Activated naive CD8-positive, alpha-beta T cell treated with anti-CD3 and anti-CD28 coated beads, Interleukin-2, amount 50 U/mL, for 16 hours (primary cell): ENCODE data around the gene SCUBE1.

ENCODE experiments used
- DNase-seq: peaks from one replicate; pipeline ENCODE4 v3.0.0-alpha.2; 2020; ENCODE audit warnings: low read depth, low spot score

The SCUBE1 gene

DNA sequence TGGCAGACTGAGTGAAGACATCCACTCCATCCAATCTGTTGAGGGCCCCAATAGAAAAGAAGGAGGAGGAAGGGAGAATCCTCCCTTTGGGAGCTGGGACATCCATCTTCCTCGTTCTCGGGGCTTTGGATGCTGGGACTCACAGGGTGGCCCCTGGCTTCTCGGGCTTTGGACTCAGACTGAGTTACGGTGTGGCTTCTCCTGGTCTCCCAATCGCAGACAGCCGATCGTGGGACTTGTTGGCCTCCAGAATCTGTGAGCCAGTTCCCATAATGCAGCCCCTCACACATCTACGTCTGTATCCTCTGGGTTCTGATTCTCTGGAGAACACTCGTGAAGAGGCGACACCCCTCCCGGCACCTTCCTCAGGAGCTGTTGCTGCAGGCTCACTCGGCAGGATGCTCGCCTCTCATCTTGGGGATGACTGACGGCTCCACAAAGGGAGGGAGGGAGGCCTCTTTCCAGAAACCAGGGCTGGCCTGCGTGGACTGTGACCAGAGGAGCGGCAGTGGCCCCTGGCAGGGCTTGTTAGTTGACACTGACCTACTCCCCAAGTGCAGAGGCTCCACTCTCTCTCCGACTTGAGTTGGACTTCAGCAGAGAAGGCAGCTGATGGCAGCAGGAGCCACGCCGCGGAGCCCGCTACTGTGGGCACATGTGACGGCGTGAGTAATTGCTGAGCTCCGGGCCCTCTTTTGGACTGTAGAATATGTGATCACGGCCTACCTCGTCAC lies 141.5 kb downstream of the SCUBE1 start:
- no peak for DNase-seq

DNA sequence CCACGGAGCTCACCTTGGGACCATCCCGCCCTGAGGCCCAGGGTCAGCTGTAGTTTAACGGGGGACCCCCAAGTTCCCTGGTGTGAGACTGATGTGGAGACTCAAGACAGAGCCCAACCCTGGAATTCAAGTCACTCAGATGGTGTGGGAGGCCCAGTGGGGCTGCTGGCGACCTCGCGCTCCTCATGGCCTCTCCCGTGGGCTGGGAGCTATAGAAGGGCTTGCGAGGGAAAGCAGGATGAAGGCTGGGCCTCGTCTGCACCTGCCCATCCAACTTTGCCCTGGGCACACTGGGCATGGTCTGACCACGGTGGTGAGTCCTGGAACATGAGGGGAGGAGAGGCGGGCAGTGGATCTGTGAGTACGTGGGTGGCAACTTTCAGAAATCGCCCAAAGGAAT lies 142.6 kb downstream of the SCUBE1 start:
- no peak for DNase-seq

DNA sequence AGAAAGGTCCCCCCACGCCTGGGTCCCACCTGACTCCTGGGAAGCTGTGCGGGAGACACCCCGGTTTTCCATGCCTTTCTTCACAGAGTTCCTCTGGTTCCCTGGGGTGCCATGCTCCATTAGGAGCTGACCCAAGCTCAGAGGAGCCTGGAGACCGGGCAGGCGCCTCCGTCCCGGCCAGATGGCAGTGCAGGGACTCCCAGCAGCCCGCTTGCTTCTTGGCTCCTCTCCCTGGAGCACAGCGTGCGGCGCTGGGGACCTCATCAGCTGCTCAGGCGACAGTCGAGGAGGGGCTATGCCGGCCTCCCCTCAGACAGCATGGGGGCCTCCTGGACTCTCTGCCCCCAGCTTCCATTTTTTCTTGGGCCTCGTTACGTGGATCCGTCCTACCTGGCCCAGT lies 143.1 kb downstream of the SCUBE1 start:
- DNase-seq = no peak

DNA sequence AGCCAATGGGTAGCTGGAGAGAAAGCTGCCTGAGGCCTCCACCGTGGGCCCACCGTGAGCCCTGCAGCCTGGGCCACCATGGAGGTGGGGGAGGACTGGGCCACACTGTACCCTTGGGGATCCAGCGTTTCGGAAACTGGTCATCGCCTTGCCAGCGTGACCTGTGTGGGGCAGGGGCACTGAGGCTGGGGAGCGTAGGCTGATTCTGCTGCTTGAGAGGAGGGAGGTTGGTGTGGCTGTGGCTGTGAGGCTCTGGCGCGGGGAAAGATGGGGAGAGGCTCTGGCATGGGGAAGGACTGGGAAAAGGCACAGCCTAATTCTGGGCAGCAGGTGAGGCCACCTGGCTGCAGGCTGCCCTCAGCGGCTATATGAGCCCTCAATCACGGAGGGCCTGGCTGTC lies 143.6 kb downstream of the SCUBE1 start:
- no peak for DNase-seq

DNA sequence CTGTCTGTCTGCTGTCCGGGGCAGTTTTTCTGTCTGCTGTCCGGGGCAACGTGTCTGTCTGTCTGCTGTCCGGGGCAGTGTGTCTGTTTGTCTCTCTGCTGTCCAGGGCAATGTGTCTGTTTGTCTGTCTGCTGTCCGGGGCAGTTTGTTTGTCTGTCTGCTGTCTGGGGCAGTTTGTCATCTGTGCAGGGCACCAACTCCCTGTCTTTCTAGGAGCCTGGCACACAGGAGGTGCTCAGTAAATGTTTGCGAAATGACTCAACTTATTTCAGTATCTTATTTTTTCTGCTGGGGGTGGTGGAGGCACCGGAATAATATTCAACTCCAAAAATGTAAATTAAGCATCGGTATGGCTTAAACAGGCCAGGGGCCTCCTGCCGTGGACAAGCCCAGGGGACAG lies 144.2 kb downstream of the SCUBE1 start:
- no peak for DNase-seq

DNA sequence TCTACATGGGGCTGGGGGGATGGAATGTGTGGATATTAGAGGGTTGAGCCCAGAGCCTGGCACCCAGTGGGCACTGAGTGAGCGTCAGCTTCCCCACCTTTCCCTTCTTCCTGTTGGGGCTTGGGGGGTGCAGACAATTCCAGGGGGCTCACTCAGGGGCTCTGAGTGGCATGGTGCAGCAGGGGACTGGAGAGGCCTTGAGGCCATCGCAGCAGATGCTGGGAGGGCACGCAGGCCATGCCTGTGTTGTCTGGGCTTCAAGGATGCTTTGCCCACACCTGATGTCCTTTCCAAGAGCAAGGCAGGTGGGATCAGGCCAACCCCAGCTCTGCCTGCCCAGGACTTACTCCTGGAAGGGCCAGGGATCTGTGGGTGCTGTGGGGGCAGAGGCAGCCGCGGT lies 145.0 kb downstream of the SCUBE1 start:
- no peak for DNase-seq

DNA sequence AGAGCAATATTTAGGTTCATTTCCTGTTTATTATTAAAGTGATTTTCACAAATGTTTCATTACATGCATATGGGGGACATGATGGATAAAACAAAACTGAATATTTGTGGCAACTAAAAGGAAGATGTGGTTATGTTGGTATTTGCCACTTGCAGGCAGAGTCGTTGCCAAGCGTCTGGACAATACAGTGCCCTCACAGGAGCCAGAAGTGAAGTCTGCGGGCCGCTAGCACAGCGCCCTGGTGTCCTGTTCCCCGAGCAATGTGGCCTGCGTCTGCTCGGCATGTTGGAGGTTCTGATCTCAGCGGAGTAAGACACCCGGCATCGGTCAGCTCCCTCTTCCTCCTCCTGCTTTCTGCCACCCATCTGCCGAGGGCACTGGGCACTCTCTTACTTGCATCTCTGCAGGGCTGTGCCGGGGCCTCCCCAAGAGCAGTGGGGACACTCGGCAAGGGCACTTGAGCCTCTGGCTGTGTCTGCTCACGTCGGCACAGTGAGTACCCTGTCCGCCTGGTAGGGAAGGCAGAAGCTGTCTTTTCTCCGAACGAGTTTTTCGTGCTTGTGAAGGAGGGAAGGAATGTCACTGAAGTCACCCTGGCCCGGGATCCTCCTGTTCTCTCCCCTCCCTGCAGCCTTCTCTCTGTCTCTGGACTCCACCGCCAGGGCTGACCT lies 145.8 kb downstream of the SCUBE1 start:
- no peak for DNase-seq

DNA sequence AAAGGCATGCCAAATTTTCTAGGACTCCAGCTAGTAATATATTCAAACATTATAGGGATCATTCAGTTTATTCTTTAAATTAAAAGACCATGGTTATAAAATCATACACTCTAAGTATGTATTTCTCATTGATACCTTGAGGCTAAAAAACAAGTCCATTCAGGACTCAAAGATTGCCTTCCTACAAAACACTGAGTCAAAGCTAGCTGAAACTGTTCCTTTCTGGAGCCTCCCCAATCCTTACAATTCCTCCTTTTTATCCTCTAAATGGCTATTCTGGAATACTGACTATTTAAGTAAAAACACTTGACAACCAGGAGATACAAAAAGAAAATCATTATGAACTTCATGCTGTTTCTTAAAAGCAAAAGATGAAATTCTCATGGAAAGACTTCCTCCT lies 151.3 kb downstream of the SCUBE1 start:
- no peak for DNase-seq

DNA sequence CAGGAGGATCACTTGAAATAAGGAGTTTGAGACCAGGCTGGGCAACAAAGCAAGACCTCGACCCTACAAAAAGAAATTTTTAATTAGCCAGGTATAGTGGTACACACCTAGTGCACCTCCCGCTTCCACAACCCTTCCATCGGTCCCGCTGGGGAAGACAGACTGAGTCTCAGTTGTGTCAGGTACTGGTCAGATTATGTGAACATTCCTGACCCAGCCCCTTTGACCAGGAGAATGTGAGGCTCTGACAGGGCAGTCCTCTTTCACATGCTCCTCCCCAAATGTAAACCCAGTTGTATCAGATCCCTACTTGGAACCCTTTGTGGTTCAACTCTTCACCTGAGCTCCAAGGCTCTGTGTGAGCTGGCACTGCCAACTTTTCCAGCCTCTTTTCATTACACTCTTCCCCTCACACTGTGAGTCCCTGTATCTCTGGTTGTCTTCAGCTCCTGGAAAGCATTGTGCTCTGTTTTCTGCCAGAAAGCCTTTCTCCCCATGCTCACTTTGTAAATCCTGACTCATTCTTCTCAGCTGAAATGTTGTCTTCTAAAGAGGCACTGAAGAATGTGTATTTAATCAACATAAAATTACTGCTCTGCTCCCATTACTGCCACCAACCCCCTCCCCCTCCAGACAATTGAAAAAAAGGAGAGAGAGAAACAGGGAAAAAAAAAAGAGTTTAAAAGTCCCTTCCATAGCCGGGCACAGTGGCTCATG lies 154.2 kb downstream of the SCUBE1 start:
- DNase-seq = no peak

DNA sequence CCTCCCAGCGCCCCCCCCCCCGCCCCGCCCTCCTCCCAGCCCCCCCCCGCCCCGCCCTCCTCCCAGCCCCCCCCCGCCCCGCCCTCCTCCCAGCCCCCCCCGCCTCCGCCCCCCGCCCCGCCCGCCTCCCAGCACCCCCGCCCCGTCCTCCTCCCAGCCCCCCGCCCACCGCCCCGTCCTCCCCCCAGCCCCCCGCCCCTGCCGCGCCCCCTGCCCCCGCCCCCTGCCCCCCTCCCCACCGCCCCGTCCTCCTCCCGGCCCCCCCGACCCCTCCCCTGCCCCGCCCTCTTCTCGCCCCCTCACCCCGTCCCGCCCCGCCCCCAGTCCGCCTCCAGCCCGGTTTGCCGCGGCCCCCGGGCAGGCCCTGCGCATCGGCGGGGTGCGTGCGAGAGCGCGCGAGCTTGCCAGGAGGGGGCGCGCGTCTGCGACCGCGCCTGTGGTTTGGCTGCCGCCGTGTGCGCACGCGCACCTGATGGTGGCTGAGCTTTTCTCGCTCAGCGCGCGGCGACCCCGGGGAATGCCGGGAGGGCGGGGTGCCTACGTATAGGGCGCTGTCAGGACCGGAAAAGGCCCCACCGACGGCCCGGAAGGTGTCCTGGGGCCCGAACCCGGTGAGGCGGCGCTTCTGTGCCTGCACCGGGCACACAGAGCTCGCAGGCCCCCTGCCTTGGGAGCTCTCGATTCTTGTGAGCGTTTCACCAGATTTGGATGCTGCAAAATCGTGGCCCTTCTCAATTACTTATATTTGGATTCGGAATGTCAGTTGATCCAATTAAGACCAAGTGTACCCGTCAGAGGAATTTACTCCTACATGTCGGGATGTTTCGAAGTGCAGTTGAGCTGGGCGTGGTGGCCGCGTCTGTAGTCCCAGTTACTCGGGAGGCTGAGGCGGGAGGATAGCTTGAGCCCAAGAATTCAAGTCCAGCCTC lies 155.7 kb downstream of the SCUBE1 start:
- DNase-seq = peak; percentile 96

DNA sequence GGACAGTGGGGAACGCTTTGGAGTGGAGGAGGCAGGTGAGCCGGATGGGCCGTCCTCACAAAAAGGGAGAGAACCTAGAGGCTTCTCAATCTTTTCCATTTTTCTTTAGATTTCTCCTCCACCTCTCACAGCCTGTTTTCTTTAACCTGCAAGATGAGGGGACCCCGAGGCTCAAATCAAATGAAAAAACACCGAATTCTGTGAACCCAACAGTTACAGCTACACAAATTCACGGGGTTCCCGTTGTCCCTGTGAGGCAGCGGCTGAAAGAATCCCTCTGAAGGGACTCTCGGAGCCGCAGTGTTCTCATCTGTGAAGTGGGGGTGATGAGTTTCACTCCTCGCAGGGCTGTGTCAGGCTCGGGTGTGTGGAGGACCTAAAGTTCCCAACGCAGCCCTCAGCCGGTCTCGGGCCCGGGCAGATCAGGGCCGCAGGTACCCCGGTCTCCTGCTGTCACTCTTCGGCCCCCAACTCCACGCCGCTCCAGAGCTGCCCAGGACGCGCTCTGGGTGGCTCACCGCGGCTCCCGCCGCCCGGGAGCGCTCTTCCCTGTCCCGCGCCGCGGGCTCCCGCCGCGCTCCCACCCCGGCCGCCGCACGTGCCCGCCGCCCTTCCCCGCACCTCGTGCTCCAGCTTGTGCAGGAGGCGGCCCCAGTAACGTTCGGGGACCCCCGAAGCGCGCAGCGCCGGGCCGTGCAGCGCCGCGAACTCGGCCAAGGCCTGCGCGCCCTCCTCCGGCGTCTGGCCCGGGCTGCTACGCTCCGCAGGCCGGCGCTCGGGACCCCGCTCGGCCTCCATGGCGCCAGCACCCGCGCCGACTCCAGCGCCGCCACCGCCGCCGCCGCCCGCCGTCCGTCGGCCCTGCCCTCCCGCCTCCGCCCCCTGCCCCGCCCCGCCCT lies 156.7 kb downstream of the SCUBE1 start, which contains the start of gene TTLL12:
TSS of gene TTLL12 (minus strand) at position 863 of the 899 bp plus-strand sequence. CDS start at position 798, 65 bp downstream.
- no peak for DNase-seq

DNA sequence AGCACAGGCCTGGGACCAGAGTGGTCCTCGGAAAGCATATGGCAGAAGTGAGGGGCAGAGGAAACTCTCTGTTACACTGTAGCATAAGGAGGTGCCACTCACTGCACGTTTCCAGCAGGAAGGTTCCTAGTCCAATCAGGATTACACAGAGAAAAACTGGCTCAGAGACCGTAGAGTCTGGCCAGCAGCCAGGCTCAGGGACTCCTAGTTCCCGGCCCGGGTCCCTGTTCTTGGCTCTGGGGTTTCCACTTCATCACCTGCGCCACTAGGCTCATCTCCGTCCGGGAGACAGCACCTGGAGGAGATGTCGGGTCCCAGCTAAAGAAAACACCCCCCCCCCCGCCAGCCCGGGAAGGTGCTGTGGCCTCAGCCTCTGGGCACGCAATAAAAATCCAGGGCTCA lies 157.3 kb downstream of the SCUBE1 start:
- DNase-seq = no peak

DNA sequence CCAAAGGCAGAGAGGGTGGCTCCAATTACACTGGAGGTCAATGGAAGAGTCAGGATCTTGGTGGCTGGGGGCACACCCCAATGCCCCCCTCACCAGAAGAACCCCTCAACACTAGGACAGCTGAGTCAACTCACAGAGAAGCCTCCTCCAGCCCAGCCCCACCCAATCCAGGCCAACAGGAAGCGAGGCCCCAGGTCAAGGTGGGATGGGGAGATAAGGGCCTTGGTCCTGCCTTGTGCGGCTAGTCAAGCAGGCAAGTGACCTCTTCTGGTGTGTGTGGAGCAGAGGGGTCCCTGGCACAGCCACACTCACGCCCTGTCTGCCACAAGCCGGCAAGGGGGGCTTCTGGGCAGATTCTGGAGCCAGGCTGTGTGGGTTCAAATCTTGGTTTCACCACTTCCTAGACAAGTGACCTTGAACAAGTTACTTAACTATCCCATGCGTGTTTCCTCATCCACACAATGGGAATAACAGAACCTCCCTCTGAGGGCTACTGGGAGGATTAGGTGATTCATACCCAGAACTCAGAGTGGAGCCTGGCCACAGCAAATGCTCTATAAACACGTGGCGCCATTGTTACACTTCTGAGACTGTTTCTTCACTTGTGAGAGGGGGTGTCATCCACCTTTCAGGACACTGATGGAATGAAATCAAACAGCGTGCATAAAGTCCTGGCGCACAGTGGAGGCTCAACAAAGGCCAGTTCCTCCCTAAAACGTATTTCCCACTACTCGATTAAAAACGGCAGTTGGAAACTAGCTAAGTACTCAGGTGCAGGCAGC lies 159.5 kb downstream of the SCUBE1 start:
- no peak for DNase-seq

DNA sequence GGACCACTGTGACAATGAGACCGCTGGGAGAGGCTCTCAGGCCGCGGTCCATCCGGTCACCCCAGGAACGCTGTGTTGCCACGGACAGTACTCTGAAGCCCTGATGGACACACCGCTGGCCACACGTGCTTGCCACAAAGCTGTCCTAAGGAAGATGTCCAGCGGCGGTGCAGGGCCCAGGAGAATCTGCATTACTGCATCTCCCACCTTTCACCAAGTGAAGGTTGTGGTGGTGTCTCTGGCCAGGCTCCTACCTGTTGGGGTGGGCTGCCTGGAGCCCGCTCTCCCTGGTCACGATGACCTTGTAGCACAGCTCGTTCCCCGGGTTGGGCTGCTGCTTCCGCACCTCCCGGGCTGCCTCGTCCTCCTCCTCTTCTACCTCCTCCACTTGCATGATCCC lies 160.4 kb downstream of the SCUBE1 start:
- DNase-seq = no peak

DNA sequence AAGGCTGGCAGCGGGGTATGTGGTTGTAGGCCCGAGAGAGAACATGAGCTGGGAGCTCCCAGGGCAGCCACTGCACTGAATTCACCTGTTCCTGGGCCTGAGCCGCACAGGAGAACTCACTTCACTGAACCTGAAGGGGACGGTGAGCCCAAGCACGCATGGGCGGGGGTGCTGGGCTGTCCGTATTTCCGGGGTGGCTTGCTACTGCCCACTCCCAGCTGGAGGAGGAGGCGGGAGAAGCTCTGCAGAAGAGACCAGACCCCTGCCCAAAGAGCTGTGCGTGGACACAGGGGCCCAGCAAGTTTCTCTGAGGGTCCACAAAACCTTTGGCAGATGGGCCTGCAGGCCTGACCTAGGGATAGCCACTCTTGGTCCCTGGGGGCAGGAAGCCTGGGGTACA lies 161.1 kb downstream of the SCUBE1 start:
- no peak for DNase-seq

DNA sequence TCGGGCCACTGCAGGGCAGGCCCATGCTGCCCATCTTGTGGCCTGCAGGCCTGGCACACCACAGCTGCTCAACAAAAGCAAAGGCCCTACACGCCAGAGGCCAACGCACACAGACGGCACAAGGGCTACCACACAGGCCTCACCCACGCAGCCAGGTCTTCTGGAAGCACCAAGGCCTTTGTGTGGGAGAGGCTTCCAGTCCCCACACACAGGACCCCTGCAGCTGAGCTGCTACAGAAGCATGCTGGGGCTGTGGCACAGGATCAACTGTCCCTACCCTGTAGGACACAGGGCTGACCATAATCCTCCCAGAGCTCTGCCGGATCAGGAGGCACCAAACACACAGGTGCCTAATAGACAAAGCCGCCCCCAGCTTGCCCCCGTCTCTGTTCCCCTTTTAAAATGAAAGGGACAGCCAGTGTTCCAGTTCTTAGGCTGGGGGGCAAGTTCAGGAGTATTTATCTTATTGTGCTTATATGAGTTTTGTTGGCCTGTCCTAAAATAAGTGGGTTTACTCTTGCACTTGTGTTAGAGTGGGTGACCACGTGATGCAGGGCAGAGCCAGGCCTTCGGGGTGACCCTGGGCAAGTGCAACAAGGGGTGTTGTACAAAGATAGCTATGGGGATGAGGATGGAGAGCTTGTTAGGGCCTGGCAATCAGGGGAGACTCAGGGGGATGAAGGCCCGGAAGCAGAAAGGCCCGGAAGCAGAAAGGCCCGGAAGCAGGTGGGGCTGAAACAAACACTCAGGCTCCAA lies 161.7 kb downstream of the SCUBE1 start:
- DNase-seq = no peak

DNA sequence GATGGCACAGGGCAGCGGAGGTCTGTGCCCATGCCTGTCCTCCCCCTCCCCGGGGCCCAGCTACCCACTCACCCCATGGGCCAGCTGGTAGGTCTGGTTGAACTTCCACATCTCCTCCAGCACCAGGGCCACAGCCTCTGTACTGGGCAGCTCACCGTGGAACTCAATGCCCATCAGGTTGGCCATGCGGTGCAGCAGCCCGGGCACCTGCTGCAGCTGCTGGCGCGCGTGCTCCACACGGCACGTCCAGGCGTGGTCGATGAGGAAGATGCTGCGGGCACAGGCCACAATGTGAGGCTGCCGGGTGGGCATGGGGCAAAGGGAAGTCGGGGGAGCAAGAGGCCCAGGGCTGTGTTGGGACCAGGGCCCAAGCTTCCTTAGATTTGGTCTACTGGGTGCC lies 162.5 kb downstream of the SCUBE1 start:
- DNase-seq = no peak

DNA sequence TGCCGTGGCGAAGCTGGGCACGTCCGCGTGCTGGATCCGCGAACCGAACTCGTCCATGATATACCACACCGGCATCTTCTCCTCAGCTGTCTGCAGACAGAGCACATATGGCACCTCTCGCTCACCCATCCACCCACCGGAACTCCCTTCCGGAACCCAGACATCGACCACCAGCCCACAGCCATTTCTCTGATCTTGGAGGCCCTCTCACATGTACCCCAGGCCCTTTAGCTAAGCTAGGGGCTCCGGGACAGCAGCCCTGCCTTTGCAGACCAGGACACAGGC lies 163.3 kb downstream of the SCUBE1 start:
- no peak for DNase-seq
